IPS-15b (cell line): ENCODE measurements around the gene MKI67.
A peak's percentile ranks its signal among the peaks of the same experiment; 100 is the strongest.

Source experiments
- H3K27me3 ChIP-seq: one replicate; pipeline ENCODE4 v1.6.1; 2013; ENCODE audit warnings: low read length; ENCODE audit not compliant: control insufficient read depth, insufficient read depth
- H3K36me3 ChIP-seq: one replicate; pipeline ENCODE4 v1.6.1; 2013; ENCODE audit warnings: low read length; ENCODE audit not compliant: control insufficient read depth, insufficient read depth
- H3K4me1 ChIP-seq: one replicate; pipeline ENCODE4 v1.6.1; 2013; ENCODE audit warnings: mild to moderate bottlenecking, low read length; ENCODE audit not compliant: control insufficient read depth, insufficient read depth
- H3K4me3 ChIP-seq: one replicate; pipeline ENCODE4 v1.5.1; 2013; ENCODE audit warnings: low read depth, low read length
- H3K9ac ChIP-seq: one replicate; pipeline ENCODE4 v1.6.1; 2013; ENCODE audit warnings: low read depth, mild to moderate bottlenecking, low read length
- H3K9me3 ChIP-seq: one replicate; pipeline ENCODE4 v1.6.1; 2013; ENCODE audit warnings: mild to moderate bottlenecking, low read length; ENCODE audit not compliant: control insufficient read depth, insufficient read depth

The MKI67 gene

GRCh38 chr10:128161031-128161430 is 34.8 kb upstream of the MKI67 start:
- no peak overlapping the region for H3K9ac ChIP-seq
- H3K27me3 ChIP-seq = no peaks in the 10 kb centered on the region
- no peak overlapping the region for H3K4me3 ChIP-seq
- H3K36me3 ChIP-seq = no peaks in the 10 kb centered on the region
- H3K9me3 ChIP-seq = no peaks in the 10 kb centered on the region
- no peaks in the 10 kb centered on the region for H3K4me1 ChIP-seq

GRCh38 chr10:128160297-128160711 is 34.1 kb upstream of the MKI67 start:
- Histone ChIP-seq H3K36me3 (no peaks in the 10 kb centered on the region), H3K9ac (no peak overlapping the region), H3K4me1 (no peaks in the 10 kb centered on the region), H3K4me3 (no peak overlapping the region), H3K9me3 (no peaks in the 10 kb centered on the region), H3K27me3 (no peaks in the 10 kb centered on the region)

- no peak overlapping the region for H3K9ac ChIP-seq
- no peaks in the 10 kb centered on the region for H3K4me1 ChIP-seq
- H3K4me3 ChIP-seq = no peak overlapping the region
Observed at GRCh38 chr10:128158021-128158795, 32.0 kb upstream of the MKI67 start.

GRCh38 chr10:128156999-128157755 is 31.0 kb upstream of the MKI67 start:
- H3K36me3 ChIP-seq = no peaks in the 10 kb centered on the region
- H3K4me3 ChIP-seq = no peak overlapping the region
- no peaks in the 10 kb centered on the region for H3K9me3 ChIP-seq
- no peaks in the 10 kb centered on the region for H3K4me1 ChIP-seq
- H3K27me3 ChIP-seq = no peaks in the 10 kb centered on the region
- no peak overlapping the region for H3K9ac ChIP-seq

More at GRCh38 chr10:128158021-128158795, 32.0 kb upstream of the MKI67 start:
- no peaks in the 10 kb centered on the region for H3K9me3 ChIP-seq
- no peaks in the 10 kb centered on the region for H3K27me3 ChIP-seq
- H3K36me3 ChIP-seq = no peaks in the 10 kb centered on the region

GRCh38 chr10:128152741-128153580 is 26.7 kb upstream of the MKI67 start:
- Histone ChIP-seq H3K9me3 (no peaks in the 10 kb centered on the region), H3K27me3 (no peaks in the 10 kb centered on the region), H3K4me3 (no peak overlapping the region), H3K9ac (no peak overlapping the region), H3K4me1 (no peaks in the 10 kb centered on the region), H3K36me3 (no peaks in the 10 kb centered on the region)

GRCh38 chr10:128151031-128151430 is 24.8 kb upstream of the MKI67 start:
- H3K9ac ChIP-seq = no peak overlapping the region
- no peaks in the 10 kb centered on the region for H3K27me3 ChIP-seq
- H3K4me3 ChIP-seq = no peak overlapping the region
- H3K4me1 ChIP-seq = no peaks in the 10 kb centered on the region
- H3K9me3 ChIP-seq = no peaks in the 10 kb centered on the region
- H3K36me3 ChIP-seq = no peaks in the 10 kb centered on the region

- Histone ChIP-seq H3K36me3 (no peaks in the 10 kb centered on the region), H3K4me1 (no peaks in the 10 kb centered on the region), H3K9ac (no peak overlapping the region), H3K4me3 (peak overlapping the region; percentile 58), H3K9me3 (no peaks in the 10 kb centered on the region), H3K27me3 (no peaks in the 10 kb centered on the region)
Observed at GRCh38 chr10:128150561-128150960, 24.3 kb upstream of the MKI67 start.

- H3K27me3 ChIP-seq = no peaks in the 10 kb centered on the region
- H3K36me3 ChIP-seq = no peaks in the 10 kb centered on the region
- H3K4me3 ChIP-seq = peak overlapping the region; percentile 58
- no peaks in the 10 kb centered on the region for H3K9me3 ChIP-seq
- no peaks in the 10 kb centered on the region for H3K4me1 ChIP-seq
- no peak overlapping the region for H3K9ac ChIP-seq
Observed at GRCh38 chr10:128150045-128150493, 23.8 kb upstream of the MKI67 start.

- Histone ChIP-seq H3K27me3 (no peaks in the 10 kb centered on the region), H3K36me3 (no peaks in the 10 kb centered on the region), H3K4me1 (no peaks in the 10 kb centered on the region), H3K9me3 (no peaks in the 10 kb centered on the region), H3K4me3 (peak overlapping the region; percentile 28), H3K9ac (no peak overlapping the region)
Observed at GRCh38 chr10:128149267-128150014, 23.2 kb upstream of the MKI67 start.

- Histone ChIP-seq H3K4me1 (no peaks in the 10 kb centered on the region), H3K9ac (no peak overlapping the region), H3K9me3 (no peaks in the 10 kb centered on the region), H3K4me3 (no peak overlapping the region), H3K27me3 (no peaks in the 10 kb centered on the region), H3K36me3 (no peaks in the 10 kb centered on the region)
Observed at GRCh38 chr10:128147669-128148068, 21.4 kb upstream of the MKI67 start.

- Histone ChIP-seq H3K9me3 (no peaks in the 10 kb centered on the region), H3K36me3 (no peaks in the 10 kb centered on the region), H3K4me3 (no peak overlapping the region), H3K4me1 (no peaks in the 10 kb centered on the region), H3K9ac (no peak overlapping the region), H3K27me3 (no peaks in the 10 kb centered on the region)
Observed at GRCh38 chr10:128147064-128147463, 20.8 kb upstream of the MKI67 start.
